GM12878 (cell line): Measurements from ENCODE around the gene ITGA2. TPM values are rescaled to one million over a fixed set of nuclear protein-coding genes. Genes with fewer than 3 reads are reported as not detected.

Experiments
- ATAC-seq: fragments of 200-7000 bp; cut with Tn5 transposase; 3 replicates; pipeline ENCODE4 v1.9.1; 2020; ENCODE audit warnings: mild to moderate bottlenecking, moderate library complexity
- BruUV-seq: library from RNA; stranded (reverse); fragments of 400-500 nt; replicated peaks from 2 replicates; lab custom pipeline; 2021; lab: Mats Ljungman, UMichigan
- CTCF ChIA-PET: fragments of 300-600 bp; sonication (Branson Sonifier 250); formaldehyde crosslinking; extraction: SDS; loops from one replicate; lab custom pipeline; 2021; ENCODE audit warnings: inconsistent platforms; lab: Yijun Ruan, JAX
- POLR2A ChIA-PET: fragments of 350-600 bp; formaldehyde crosslinking; extraction: SDS; loops from one replicate; lab custom pipeline; 2021; ENCODE audit warnings: inconsistent platforms; lab: Charles Lee
- RAD21 ChIA-PET: fragments of 300-600 bp; sonication (Branson Sonifier 250); formaldehyde crosslinking; loops from one replicate; lab custom pipeline; 2023; ENCODE audit warnings: antibody characterized with exemption; ENCODE audit not compliant: unreplicated experiment; lab: Charles Lee
- SMC1A ChIA-PET: fragments of 300-600 bp; sonication (Branson Sonifier 250); formaldehyde crosslinking; loops from one replicate; lab custom pipeline; 2023; ENCODE audit not compliant: unreplicated experiment, uncharacterized antibody; lab: Charles Lee
- DNase-seq: peaks from one replicate; pipeline ENCODE4 v3.0.0-alpha.2; 2011; ENCODE audit warnings: low read depth, low spot score
- FAIRE-seq: peaks from 3 replicates; lab custom pipeline; 2011; peaks lifted over from hg19 to GRCh38; lab: Jason Lieb, UNC
- H2AFZ ChIP-seq: 2 replicates; pipeline ENCODE4 v1.6.0; 2011; ENCODE audit warnings: low read depth, low read length, control low read depth; ENCODE audit not compliant: control insufficient read depth
- H3K27ac ChIP-seq: 2 replicates; pipeline ENCODE4 v1.5.1; 2011; ENCODE audit warnings: control low read depth; ENCODE audit not compliant: control insufficient read depth, insufficient read depth
- H3K27me3 ChIP-seq, 2 experiments: replicated peaks in 1 of 2; 2 replicates each; pipeline versions ENCODE4 v1.6.0 to v1.6.1; 2011; ENCODE audit warnings: low read length in 1 of 2; ENCODE audit not compliant: control insufficient read depth in 2 of 2, insufficient read depth in 2 of 2
- H3K36me3 ChIP-seq, 2 experiments: 2 replicates each; pipeline ENCODE4 v1.5.1; 2011; ENCODE audit warnings: low read length in 1 of 2; ENCODE audit not compliant: control insufficient read depth in 2 of 2, insufficient read depth in 2 of 2
- H3K4me1 ChIP-seq: 2 replicates; pipeline ENCODE4 v1.6.1; 2011; ENCODE audit warnings: mild to moderate bottlenecking, low read length, moderate library complexity, mixed read lengths; ENCODE audit not compliant: control insufficient read depth, insufficient read depth
- H3K4me2 ChIP-seq: 2 replicates; pipeline ENCODE4 v1.6.0; 2011; ENCODE audit warnings: control low read depth; ENCODE audit not compliant: control insufficient read depth, insufficient read depth
- H3K4me3 ChIP-seq: fragments of 200-600 bp; sonication (generic); 2 replicates; pipeline ENCODE4 v1.5.1; 2016
- H3K79me2 ChIP-seq: 2 replicates; pipeline ENCODE4 v1.6.0; 2011; ENCODE audit warnings: low read length; ENCODE audit not compliant: control insufficient read depth, insufficient read depth
- H3K9ac ChIP-seq: 2 replicates; pipeline ENCODE4 v1.8.0; 2011; ENCODE audit warnings: low read length, control low read depth, mixed read lengths; ENCODE audit not compliant: control insufficient read depth, insufficient read depth
- H3K9me3 ChIP-seq: replicated peaks from 3 replicates; pipeline ENCODE4 v1.5.1; 2011; ENCODE audit warnings: mild to moderate bottlenecking, low read length; ENCODE audit not compliant: control insufficient read depth, insufficient read depth
- H4K20me1 ChIP-seq: 2 replicates; pipeline ENCODE4 v1.6.0; 2011; ENCODE audit not compliant: control insufficient read depth, insufficient read depth
- ATF2 ChIP-seq: IDR thresholded peaks from 2 replicates; pipeline ENCODE4 v1.6.1; 2012; ENCODE audit warnings: low read length, inconsistent platforms
- ATF7 ChIP-seq: fragments of 450-650 bp; IDR thresholded peaks from 2 replicates; pipeline ENCODE4 v1.6.1; 2016; ENCODE audit warnings: low read depth, mild to moderate bottlenecking
- BACH1 ChIP-seq: fragments of 450-650 bp; IDR thresholded peaks from 2 replicates; pipeline ENCODE4 v1.6.1; 2017; ENCODE audit warnings: mild to moderate bottlenecking, borderline replicate concordance
- BMI1 ChIP-seq: fragments of 450-650 bp; IDR thresholded peaks from 2 replicates; pipeline ENCODE4 v1.6.1; 2016; ENCODE audit warnings: mild to moderate bottlenecking, moderate library complexity, borderline replicate concordance
- HCFC1 ChIP-seq: fragments of 150-350 bp; IDR thresholded peaks from 2 replicates; pipeline ENCODE4 v1.6.1; 2014; ENCODE audit warnings: low read length
- IKZF2 ChIP-seq, 2 experiments: fragments of 450-650 bp; IDR thresholded peaks; 2 replicates each; pipeline ENCODE4 v1.6.1; 2017; ENCODE audit warnings: mild to moderate bottlenecking in 2 of 2, moderate library complexity in 2 of 2
- MEF2A ChIP-seq: IDR thresholded peaks from 2 replicates; pipeline ENCODE4 v1.6.1; 2011; ENCODE audit warnings: low read depth, mild to moderate bottlenecking, low read length, moderate library complexity; ENCODE audit not compliant: insufficient read depth
- MXI1 ChIP-seq: fragments of 150-350 bp; IDR thresholded peaks from 2 replicates; pipeline ENCODE4 v1.6.1; 2011; ENCODE audit warnings: low read depth, mild to moderate bottlenecking, inconsistent platforms, low read length, improper control_type of control experiment
- MYC ChIP-seq: IDR thresholded peaks from 2 replicates; pipeline ENCODE4 v1.6.1; 2011; ENCODE audit warnings: mild to moderate bottlenecking, low read length, moderate library complexity, inconsistent platforms; ENCODE audit not compliant: insufficient read depth, insufficient replicate concordance, insufficient read length, severe bottlenecking
- RAD21 ChIP-seq: IDR thresholded peaks from 2 replicates; pipeline ENCODE4 v1.6.1; 2011; ENCODE audit warnings: mild to moderate bottlenecking, low read depth, low read length, moderate library complexity; ENCODE audit not compliant: insufficient read depth
- RUNX3 ChIP-seq: IDR thresholded peaks from 2 replicates; pipeline ENCODE4 v1.6.1; 2012; ENCODE audit warnings: low read length, inconsistent platforms
- SIN3A ChIP-seq: IDR thresholded peaks from 2 replicates; pipeline ENCODE4 v1.6.1; 2012; ENCODE audit warnings: low read depth, low read length, improper control_type of control experiment
- SIX5 ChIP-seq: IDR thresholded peaks from 2 replicates; pipeline ENCODE4 v1.6.1; 2011; ENCODE audit warnings: mild to moderate bottlenecking, low read depth, low read length, moderate library complexity; ENCODE audit not compliant: severe bottlenecking
- STAT3 ChIP-seq: IDR thresholded peaks from 2 replicates; pipeline ENCODE4 v1.6.1; 2011; ENCODE audit warnings: low read depth, low read length, improper control_type of control experiment
- YBX1 ChIP-seq: fragments of 450-650 bp; IDR thresholded peaks from 2 replicates; pipeline ENCODE4 v1.6.1; 2016; ENCODE audit warnings: antibody characterized with exemption
- YY1 ChIP-seq: IDR thresholded peaks from 2 replicates; pipeline ENCODE4 v1.6.1; 2011; ENCODE audit warnings: low read depth, mild to moderate bottlenecking, low read length
- ZBED1 ChIP-seq: IDR thresholded peaks from 2 replicates; pipeline ENCODE4 v1.6.1; 2016; ENCODE audit warnings: borderline replicate concordance
- WGBS: methylation state at CpG from one replicate; pipeline ENCODE4 v1.1.6; 2016; ENCODE audit warnings: low lambda C conversion rate; ENCODE audit not compliant: insufficient replicate concordance, insufficient coverage; ENCODE audit errors: missing lambda C conversion rate; 5-methylcytosine and 5-hydroxymethylcytosine counted together
- in situ Hi-C: fragments of 300-500 bp; cut with MboI; formaldehyde crosslinking; loops from 9 replicates; pipeline ENCODE4 v1.14.3; 2018; ENCODE audit warnings: mixed read lengths
- intact Hi-C: fragments of 100-400 bp; cut with micrococcal nuclease; formaldehyde crosslinking; loops from one replicate; pipeline ENCODE4 v1.14.2; 2022; ENCODE audit not compliant: unreplicated experiment
- polyA plus RNA-seq, 11 experiments: library from polyadenylated mRNA; depleted of rRNA in 4 of 11; unstranded in 6 of 11; stranded (reverse) in 5 of 11; fragments of >200 nt; fragmentation: Nextera tagmentation in 4 of 11; fragmentation: Illumina TruSeq in 1 of 11; extraction: Ambion mirVana in 4 of 11; extraction: Trizol in 1 of 11; gene quantifications; 1 replicate in 1 of 11; 2 replicates in 10 of 11; pipeline versions ENCODE4 v1.2.1 to v1.2.3, GENCODE V29; 2011 to 2016; ENCODE audit warnings: inconsistent platforms in 2 of 11, missing spikeins in 2 of 11, low read depth in 1 of 11
- total RNA-seq, 4 experiments: library from RNA; depleted of rRNA in 3 of 4; stranded (reverse); fragments of >200 nt in 3 of 4; fragmentation: Illumina TruSeq in 1 of 4; extraction: Trizol in 1 of 4; gene quantifications; 2 replicates each; pipeline versions ENCODE4 v1.2.1 to v1.2.3, GENCODE V29; 2013 to 2021

Gene ITGA2
- total and polyA plus RNA-seq, 10 of the 15 experiments (the other 5 are each of a cell fraction or from before 2014, with no cell fraction given), result under 0.01 to 0.13 (median 0.03) TPM; not detected in 6

- Histone ChIP-seq H4K20me1 (no peaks in the 10 kb centered on the region), H3K27ac (no peak overlapping the region)
- SMC1A ChIA-PET, result interaction anchor here (1.2 kb wide), 1 partner anchor 10 kb away, joined by 3 read pairs; no protein-coding TSS in a partner anchor
- intact Hi-C loops, result no loop called here
- TF ChIP-seq MYC (no peak), RUNX3 (no peak), SIX5 (no peak), ZBED1 (no peak), SIN3A (no peak), MEF2A (no peak), STAT3 (no peak), HCFC1 (no peak)
- TF ChIP-seq, all 136 proteins: peak for 0
- Histone ChIP-seq H3K27me3 (no peaks in the 10 kb centered on the region; a peak in 1 of 4 replicates), H3K9me3 (no peaks in the 10 kb centered on the region), H2AFZ (no peak overlapping the region), H3K4me1 (no peaks in the 10 kb centered on the region), H3K9ac (no peak overlapping the region), H3K36me3 (no peaks in the 10 kb centered on the region), H3K4me3 (no peak overlapping the region), H3K79me2 (no peaks in the 10 kb centered on the region), H3K4me2 (no peak overlapping the region)
- in situ Hi-C loops, result no loop called here
- no TSS peak for BruUV-seq
- RAD21 ChIA-PET, result no interaction called here
- POLR2A ChIA-PET, result no interaction called here
- ATAC-seq (no peak), FAIRE-seq (no peak), DNase-seq (no peak)
- CTCF ChIA-PET, result no interaction called here
Measured at GRCh38 chr5:53083927-53084326, 94.8 kb downstream of the ITGA2 start.

- Histone ChIP-seq H3K27me3 (no peaks in the 10 kb centered on the region; a peak in 1 of 4 replicates), H3K4me3 (no peak overlapping the region), H3K9ac (no peak overlapping the region), H2AFZ (no peak overlapping the region), H3K9me3 (no peaks in the 10 kb centered on the region), H3K27ac (no peak overlapping the region), H3K79me2 (no peaks in the 10 kb centered on the region), H3K4me1 (peaks cover 5% of the 10 kb centered on the region; the same call in 1 of the 2 replicates), H3K36me3 (no peaks in the 10 kb centered on the region), H3K4me2 (no peak overlapping the region), H4K20me1 (no peaks in the 10 kb centered on the region)
- ChIA-PET SMC1A (no interaction called here), RAD21 (no interaction called here), POLR2A (no interaction called here), CTCF (no interaction called here)
- FAIRE-seq (no peak), DNase-seq (no peak), ATAC-seq (no peak)
- WGBS, result 66% methylated on average over 4 of the region's 4 CpGs
- in situ Hi-C loops, result no loop called here
- no TSS peak for BruUV-seq
- intact Hi-C loops, result no loop called here
- TF ChIP-seq IKZF2 (IDR thresholded peaks at IDR 0.05) (no peak), ATF2 (no peak), BMI1 (no peak), RAD21 (no peak), MXI1 (no peak), YY1 (no peak), BACH1 (no peak), ATF7 (no peak), YBX1 (no peak)
Measured at GRCh38 chr5:53084546-53085255, 95.5 kb downstream of the ITGA2 start.
